Stomach smooth muscle (tissue), 2 donors: ENCODE data around the gene FLII.
A peak's percentile ranks its signal among the peaks of the same experiment; 100 is the strongest.

ENCODE experiments used
- H3K27ac ChIP-seq: one replicate; pipeline ENCODE4 v1.7.0; 2013; ENCODE audit warnings: mild to moderate bottlenecking, low read length, inconsistent platforms
- H3K27me3 ChIP-seq, 2 donors: one replicate each; pipeline ENCODE4 v1.7.0; 2013; ENCODE audit warnings: low read length in 2 of 2; ENCODE audit not compliant: insufficient read depth in 2 of 2, control insufficient read depth in 1 of 2
- H3K36me3 ChIP-seq, 2 donors: one replicate each; pipeline ENCODE4 v1.7.0; 2013; ENCODE audit warnings: low read length in 2 of 2; ENCODE audit not compliant: control insufficient read depth in 2 of 2, insufficient read depth in 2 of 2
- H3K4me1 ChIP-seq: one replicate; pipeline ENCODE4 v1.7.0; 2013; ENCODE audit warnings: low read length; ENCODE audit not compliant: control insufficient read depth, insufficient read depth
- H3K4me3 ChIP-seq, 2 donors: one replicate each; pipeline ENCODE4 v1.7.0; 2013; ENCODE audit warnings: low read length in 2 of 2
- H3K9ac ChIP-seq, 2 donors: one replicate each; pipeline ENCODE4 v1.7.0; 2013; ENCODE audit warnings: low read length in 2 of 2, mild to moderate bottlenecking in 1 of 2
- H3K9me3 ChIP-seq, 2 donors: one replicate each; pipeline ENCODE4 v1.7.0; 2013; ENCODE audit warnings: low read length in 2 of 2; ENCODE audit not compliant: control insufficient read depth in 2 of 2
- donor health status: healthy.
- donor health status: Pancreatic carcinoma.

The FLII gene

DNA sequence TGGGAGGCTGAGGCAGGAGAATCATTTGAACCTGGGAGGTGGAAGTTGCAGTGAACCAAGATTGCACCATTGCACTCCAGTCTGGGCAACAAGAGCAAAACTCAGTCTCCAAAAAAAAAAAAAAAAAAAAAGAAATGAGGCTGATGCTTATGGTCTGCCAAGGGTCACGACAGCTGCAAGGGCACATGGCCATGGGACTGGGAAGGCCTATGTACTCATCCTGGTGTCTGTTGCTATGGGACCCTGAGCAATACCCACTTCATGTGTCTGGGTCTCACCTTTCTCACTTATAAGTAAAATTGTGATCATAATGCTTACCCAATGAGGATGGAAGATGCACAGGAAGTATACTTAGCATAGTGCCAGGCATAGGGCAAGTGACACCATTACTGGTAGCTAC is 18.5 kb upstream of the FLII start:
- Histone ChIP-seq H3K27me3 (no peaks in the 10 kb centered on the region), H3K9me3 (no peaks in the 10 kb centered on the region), H3K9ac (no peak overlapping the region), H3K4me1 (no peaks in the 10 kb centered on the region), H3K36me3 (peaks cover 37 to 41% of the 10 kb centered on the region in 2 donors), H3K4me3 (no peak overlapping the region), H3K27ac (no peak overlapping the region)

DNA sequence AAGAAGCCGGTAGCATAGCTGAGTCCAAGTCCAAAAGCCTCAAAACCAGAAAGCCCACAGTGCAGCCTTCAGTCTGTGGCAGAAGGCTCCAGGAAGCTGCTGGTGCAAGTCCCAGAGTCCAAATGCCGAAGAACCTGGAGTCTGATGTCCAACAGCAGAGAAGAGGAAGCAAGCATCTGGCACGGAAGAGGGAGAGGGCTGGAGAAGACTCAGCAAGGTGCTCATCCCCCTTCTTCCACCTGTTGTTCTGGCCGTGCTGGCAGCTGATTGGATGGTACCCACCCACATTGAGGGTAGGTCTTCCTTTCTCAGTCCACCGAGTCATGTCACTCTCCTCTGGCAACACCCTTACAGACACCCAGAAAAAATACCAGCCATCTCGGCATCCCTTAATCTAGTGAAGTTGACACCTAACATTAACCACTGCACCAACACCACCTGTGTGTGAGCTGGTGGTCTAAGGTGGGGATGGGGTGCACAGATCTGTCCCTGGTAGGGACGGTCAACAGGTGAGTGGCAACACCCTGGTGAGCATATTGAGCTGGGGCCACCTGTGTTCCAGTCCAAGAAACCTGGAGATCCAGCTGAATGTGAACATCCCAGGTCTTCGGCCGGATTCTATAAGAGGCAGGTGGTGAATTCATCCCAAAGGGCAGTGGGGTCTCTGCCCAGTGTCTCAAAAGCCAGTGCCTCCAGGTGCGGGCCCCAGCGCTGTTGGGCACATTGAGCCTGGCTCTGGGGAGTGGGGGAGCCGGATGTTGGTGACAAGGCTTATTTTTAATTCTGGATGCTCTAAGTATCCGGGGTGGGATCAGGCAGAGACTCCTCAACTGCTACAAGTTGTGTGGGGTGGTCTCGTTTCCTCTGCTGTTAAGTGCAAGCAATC is 11.8 kb upstream of the FLII start:
- Histone ChIP-seq H3K4me3 (no peak overlapping the region), H3K9ac (no peak overlapping the region), H3K27ac (no peak overlapping the region), H3K9me3 (no peaks in the 10 kb centered on the region), H3K27me3 (no peaks in the 10 kb centered on the region), H3K4me1 (no peaks in the 10 kb centered on the region), H3K36me3 (peaks cover 5 to 6% of the 10 kb centered on the region in 2 donors)

DNA sequence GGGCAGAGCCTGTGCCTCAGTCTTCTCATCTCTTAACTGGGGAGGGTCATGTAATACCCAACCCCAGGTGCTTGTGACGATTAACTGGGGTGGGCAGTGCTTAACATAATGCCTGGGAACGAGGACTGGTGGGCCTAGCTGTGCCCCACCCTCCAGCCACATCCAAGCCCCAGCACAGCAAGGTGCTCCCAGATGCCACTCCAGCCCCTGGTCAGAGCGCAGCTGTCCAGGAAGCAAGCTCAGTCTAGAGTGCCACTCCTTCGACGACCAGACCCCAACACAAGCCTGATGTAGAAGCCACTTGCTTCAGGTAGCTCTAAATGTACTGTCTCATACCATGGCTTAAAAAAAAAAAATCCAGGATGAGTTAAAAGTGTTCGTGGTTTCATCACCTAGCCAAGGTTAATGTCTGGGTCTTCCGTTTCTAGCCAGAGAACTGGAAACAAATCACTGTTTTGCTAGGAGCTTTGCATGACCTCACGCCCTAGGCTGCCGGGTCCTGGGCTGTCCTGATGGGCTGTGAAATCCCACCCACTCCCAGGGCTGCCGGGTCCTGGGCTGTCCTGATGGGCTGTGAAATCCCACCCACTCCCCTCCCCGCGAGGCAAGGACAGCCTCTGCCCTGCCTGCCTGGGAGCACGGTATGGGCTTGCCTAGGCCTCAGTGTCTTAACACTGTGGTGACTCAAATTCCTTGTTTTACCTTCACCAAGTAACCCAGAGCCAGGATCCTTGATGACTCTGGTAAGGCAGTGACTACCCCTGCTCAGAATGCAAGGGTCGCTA is 9.6 kb upstream of the FLII start:
- peaks cover 19 to 20% of the 10 kb centered on the region in 2 donors for H3K36me3 ChIP-seq
- no peak overlapping the region for H3K4me3 ChIP-seq
- no peaks in the 10 kb centered on the region for H3K27me3 ChIP-seq
- no peak overlapping the region for H3K9ac ChIP-seq
- no peak overlapping the region for H3K27ac ChIP-seq
- no peaks in the 10 kb centered on the region for H3K9me3 ChIP-seq
- H3K4me1 ChIP-seq: no peaks in the 10 kb centered on the region

- H3K4me1 ChIP-seq: peaks cover 4% of the 10 kb centered on the region
- H3K9me3 ChIP-seq: no peaks in the 10 kb centered on the region
- H3K27ac ChIP-seq: no peak overlapping the region
- peaks cover 21 to 22% of the 10 kb centered on the region in 2 donors for H3K36me3 ChIP-seq
- no peak overlapping the region for H3K4me3 ChIP-seq
- no peaks in the 10 kb centered on the region for H3K27me3 ChIP-seq
- H3K9ac ChIP-seq: no peak overlapping the region
Measured at GRCh38 chr17:18267366-18267765, 8.8 kb upstream of the FLII start.

- peaks cover 21 to 22% of the 10 kb centered on the region in 2 donors for H3K36me3 ChIP-seq
- no peak overlapping the region for H3K4me3 ChIP-seq
- H3K27ac ChIP-seq: no peak overlapping the region
- no peak overlapping the region for H3K9ac ChIP-seq
- H3K9me3 ChIP-seq: no peaks in the 10 kb centered on the region
- peaks cover 30% of the 10 kb centered on the region for H3K4me1 ChIP-seq
- no peaks in the 10 kb centered on the region for H3K27me3 ChIP-seq
Measured at GRCh38 chr17:18263885-18264682, 5.5 kb upstream of the FLII start.

DNA sequence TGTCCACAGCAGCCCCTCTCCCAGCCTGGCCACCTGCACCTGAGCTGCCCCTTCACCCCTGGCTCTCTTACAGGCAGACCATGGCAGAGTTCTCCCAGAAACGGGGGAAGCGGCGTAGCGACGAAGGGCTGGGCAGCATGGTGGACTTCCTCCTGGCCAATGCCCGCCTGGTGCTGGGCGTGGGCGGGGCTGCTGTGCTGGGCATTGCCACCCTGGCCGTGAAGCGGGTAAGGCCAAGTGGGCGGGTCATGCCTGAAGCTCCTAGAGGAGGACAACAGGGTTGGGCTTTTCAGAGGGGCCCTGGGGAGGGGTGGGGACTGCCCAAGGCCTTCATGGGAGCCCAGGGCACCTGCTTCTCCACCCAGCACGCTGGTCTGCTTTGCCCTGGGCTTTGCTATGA is 4.1 kb upstream of the FLII start:
- no peak overlapping the region for H3K4me3 ChIP-seq
- H3K27ac ChIP-seq: no peak overlapping the region
- peaks cover 21 to 22% of the 10 kb centered on the region in 2 donors for H3K36me3 ChIP-seq
- H3K4me1 ChIP-seq: peaks cover 39% of the 10 kb centered on the region
- H3K9me3 ChIP-seq: no peaks in the 10 kb centered on the region
- H3K27me3 ChIP-seq: no peaks in the 10 kb centered on the region
- H3K9ac ChIP-seq: no peak overlapping the region

GRCh38 chr17:18262111-18262510 is 3.6 kb upstream of the FLII start:
- peak overlapping the region; percentile 85 to 90 for H3K4me3 ChIP-seq
- H3K4me1 ChIP-seq: peaks cover 45% of the 10 kb centered on the region
- H3K36me3 ChIP-seq: peaks cover 21 to 22% of the 10 kb centered on the region in 2 donors
- peak overlapping the region; percentile 65 to 84 for H3K9ac ChIP-seq
- H3K27me3 ChIP-seq: no peaks in the 10 kb centered on the region
- H3K9me3 ChIP-seq: no peaks in the 10 kb centered on the region
- H3K27ac ChIP-seq: peak overlapping the region; percentile 87

- peaks cover 21 to 22% of the 10 kb centered on the region in 2 donors for H3K36me3 ChIP-seq
Measured at GRCh38 chr17:18261659-18262058, 3.1 kb upstream of the FLII start.

GRCh38 chr17:18261146-18261515 is 2.6 kb upstream of the FLII start:
- peak overlapping the region; percentile 87 for H3K27ac ChIP-seq
- peak overlapping the region; percentile 85 to 90 for H3K4me3 ChIP-seq
- peaks cover 22 to 25% of the 10 kb centered on the region in 2 donors for H3K36me3 ChIP-seq
- no peaks in the 10 kb centered on the region for H3K9me3 ChIP-seq
- no peaks in the 10 kb centered on the region for H3K27me3 ChIP-seq
- H3K4me1 ChIP-seq: peaks cover 53% of the 10 kb centered on the region
- H3K9ac ChIP-seq: peak overlapping the region; percentile 65 to 84

More at GRCh38 chr17:18261659-18262058, 3.1 kb upstream of the FLII start:
- Histone ChIP-seq H3K9me3 (no peaks in the 10 kb centered on the region), H3K9ac (peak overlapping the region; percentile 65 to 84), H3K27me3 (no peaks in the 10 kb centered on the region), H3K4me1 (peaks cover 49% of the 10 kb centered on the region), H3K4me3 (peak overlapping the region; percentile 85 to 90), H3K27ac (peak overlapping the region; percentile 87)
